ENCODE data around the gene HEG1.

Gene HEG1

GRCh38 chr3:124967964-124968363 is 87.8 kb downstream of the HEG1 start:
- Histone ChIP-seq H2AFZ (ENCODE audit: insufficient read depth, low read length, poor library complexity) (no peak overlapping the region), H3K4me1 (ENCODE audit: control insufficient read depth in 1 of 2, insufficient read depth in 2 of 2, low read length in 2 of 2) (no peaks in the 10 kb centered on the region), H3K4me2 (ENCODE audit: low read length) (no peak overlapping the region), H3K27ac (ENCODE audit: low read depth, low read length) (no peak overlapping the region), H2AK5ac (ENCODE audit: low read length) (no peak overlapping the region), H4K8ac (ENCODE audit: low read depth, low read length) (no peak overlapping the region), H4K91ac (ENCODE audit: low read depth, low read length) (no peak overlapping the region), H2BK12ac (ENCODE audit: low read length) (no peak overlapping the region), H3K27me3 (ENCODE audit: insufficient read depth, low read length) (no peaks in the 10 kb centered on the region), H3K36me3 (ENCODE audit: control insufficient read depth in 1 of 2, insufficient read depth in 2 of 2, low read length in 2 of 2) (peaks cover 26 to 37% of the 10 kb centered on the region in 2 experiments), H3K23ac (ENCODE audit: low read length) (no peak overlapping the region), H2BK120ac (ENCODE audit: insufficient read depth, low read length, poor library complexity) (no peak overlapping the region), H3K9me3 (ENCODE audit: insufficient read depth, low read depth, low read length) (peaks cover 2% of the 10 kb centered on the region), H3K9ac (ENCODE audit: low read length) (no peak overlapping the region), H3K79me1 (ENCODE audit: low read length) (no peaks in the 10 kb centered on the region), H3K79me2 (ENCODE audit: control insufficient read depth, insufficient read depth, low read length, poor library complexity) (no peaks in the 10 kb centered on the region), H3K4me3 (ENCODE audit: low read depth, low read length) (no peak overlapping the region), H3K4ac (ENCODE audit: low read depth, low read length) (no peak overlapping the region), H2BK5ac (ENCODE audit: low read depth, low read length, poor library complexity) (no peak overlapping the region), H4K12ac (ENCODE audit: low read depth, low read length) (no peak overlapping the region), H3K18ac (ENCODE audit: low read length) (no peak overlapping the region), H3K14ac (ENCODE audit: low read length) (no peak overlapping the region)
- DNase-seq = no peak
- WGBS (ENCODE audit: extremely low coverage, insufficient coverage, insufficient read length) = no CpG with 5 or more reads among the region's 10 CpGs

- H2BK12ac ChIP-seq (ENCODE audit: low read length) = no peak overlapping the region
- no peaks in the 10 kb centered on the region for H3K79me2 ChIP-seq (ENCODE audit: control insufficient read depth, insufficient read depth, low read length, poor library complexity)
- no peak overlapping the region for H3K9ac ChIP-seq (ENCODE audit: low read length)
- H3K27me3 ChIP-seq (ENCODE audit: insufficient read depth, low read length) = no peaks in the 10 kb centered on the region
- no CpG with 5 or more reads among the region's 7 CpGs for WGBS (ENCODE audit: extremely low coverage, insufficient coverage, insufficient read length)
- H3K9me3 ChIP-seq (ENCODE audit: insufficient read depth, low read depth, low read length) = peaks cover 2% of the 10 kb centered on the region
- no peak overlapping the region for H4K8ac ChIP-seq (ENCODE audit: low read depth, low read length)
- no peak for DNase-seq
- no peak overlapping the region for H2AFZ ChIP-seq (ENCODE audit: insufficient read depth, low read length, poor library complexity)
- no peak overlapping the region for H3K4me3 ChIP-seq (ENCODE audit: low read depth, low read length)
- no peak overlapping the region for H4K91ac ChIP-seq (ENCODE audit: low read depth, low read length)
- H2AK5ac ChIP-seq (ENCODE audit: low read length) = no peak overlapping the region
- H3K36me3 ChIP-seq (ENCODE audit: control insufficient read depth in 1 of 2, insufficient read depth in 2 of 2, low read length in 2 of 2) = peaks cover 24 to 30% of the 10 kb centered on the region in 2 experiments
- H3K4me1 ChIP-seq (ENCODE audit: control insufficient read depth in 1 of 2, insufficient read depth in 2 of 2, low read length in 2 of 2) = no peaks in the 10 kb centered on the region
- H3K14ac ChIP-seq (ENCODE audit: low read length) = no peak overlapping the region
- H2BK5ac ChIP-seq (ENCODE audit: low read depth, low read length, poor library complexity) = no peak overlapping the region
- no peak overlapping the region for H3K4me2 ChIP-seq (ENCODE audit: low read length)
- H3K4ac ChIP-seq (ENCODE audit: low read depth, low read length) = no peak overlapping the region
- no peak overlapping the region for H2BK120ac ChIP-seq (ENCODE audit: insufficient read depth, low read length, poor library complexity)
- H3K79me1 ChIP-seq (ENCODE audit: low read length) = no peaks in the 10 kb centered on the region
- H3K23ac ChIP-seq (ENCODE audit: low read length) = no peak overlapping the region
- H3K27ac ChIP-seq (ENCODE audit: low read depth, low read length) = no peak overlapping the region
- no peak overlapping the region for H3K18ac ChIP-seq (ENCODE audit: low read length)
- no peak overlapping the region for H4K12ac ChIP-seq (ENCODE audit: low read depth, low read length)
Measured at GRCh38 chr3:124966521-124967445, 89.0 kb downstream of the HEG1 start.

GRCh38 chr3:124965413-124965812 is 90.4 kb downstream of the HEG1 start:
- Histone ChIP-seq H3K9me3 (ENCODE audit: insufficient read depth, low read depth, low read length) (peaks cover 2% of the 10 kb centered on the region), H3K27ac (ENCODE audit: low read depth, low read length) (no peak overlapping the region), H3K14ac (ENCODE audit: low read length) (no peak overlapping the region), H3K18ac (ENCODE audit: low read length) (no peak overlapping the region), H2BK12ac (ENCODE audit: low read length) (no peak overlapping the region), H3K36me3 (ENCODE audit: control insufficient read depth in 1 of 2, insufficient read depth in 2 of 2, low read length in 2 of 2) (peaks cover 18 to 24% of the 10 kb centered on the region in 2 experiments), H3K4me2 (ENCODE audit: low read length) (no peak overlapping the region), H3K79me2 (ENCODE audit: control insufficient read depth, insufficient read depth, low read length, poor library complexity) (no peaks in the 10 kb centered on the region), H2BK5ac (ENCODE audit: low read depth, low read length, poor library complexity) (no peak overlapping the region), H2AK5ac (ENCODE audit: low read length) (no peak overlapping the region), H3K9ac (ENCODE audit: low read length) (no peak overlapping the region), H3K79me1 (ENCODE audit: low read length) (no peaks in the 10 kb centered on the region), H4K12ac (ENCODE audit: low read depth, low read length) (no peak overlapping the region), H3K4ac (ENCODE audit: low read depth, low read length) (no peak overlapping the region), H3K27me3 (ENCODE audit: insufficient read depth, low read length) (no peaks in the 10 kb centered on the region), H4K91ac (ENCODE audit: low read depth, low read length) (no peak overlapping the region), H2AFZ (ENCODE audit: insufficient read depth, low read length, poor library complexity) (no peak overlapping the region), H2BK120ac (ENCODE audit: insufficient read depth, low read length, poor library complexity) (no peak overlapping the region), H3K4me1 (ENCODE audit: control insufficient read depth in 1 of 2, insufficient read depth in 2 of 2, low read length in 2 of 2) (no peaks in the 10 kb centered on the region), H3K4me3 (ENCODE audit: low read depth, low read length) (no peak overlapping the region), H4K8ac (ENCODE audit: low read depth, low read length) (no peak overlapping the region), H3K23ac (ENCODE audit: low read length) (peak overlapping the region; percentile 37)
- no CpG with 5 or more reads among the region's 1 CpG for WGBS (ENCODE audit: extremely low coverage, insufficient coverage, insufficient read length)
- DNase-seq = no peak

GRCh38 chr3:124964387-124964786 is 91.4 kb downstream of the HEG1 start:
- H3K79me2 ChIP-seq (ENCODE audit: control insufficient read depth, insufficient read depth, low read length, poor library complexity) = no peaks in the 10 kb centered on the region
- no peak overlapping the region for H4K8ac ChIP-seq (ENCODE audit: low read depth, low read length)

More at GRCh38 chr3:124964387-124964786, 91.4 kb downstream of the HEG1 start:
- Histone ChIP-seq H3K4ac (ENCODE audit: low read depth, low read length) (no peak overlapping the region), H3K9ac (ENCODE audit: low read length) (no peak overlapping the region), H2BK5ac (ENCODE audit: low read depth, low read length, poor library complexity) (no peak overlapping the region), H3K4me2 (ENCODE audit: low read length) (no peak overlapping the region), H3K9me3 (ENCODE audit: insufficient read depth, low read depth, low read length) (peaks cover 2% of the 10 kb centered on the region), H3K4me1 (ENCODE audit: control insufficient read depth in 1 of 2, insufficient read depth in 2 of 2, low read length in 2 of 2) (no peaks in the 10 kb centered on the region), H4K91ac (ENCODE audit: low read depth, low read length) (no peak overlapping the region), H2BK120ac (ENCODE audit: insufficient read depth, low read length, poor library complexity) (no peak overlapping the region), H3K18ac (ENCODE audit: low read length) (no peak overlapping the region), H3K27me3 (ENCODE audit: insufficient read depth, low read length) (no peaks in the 10 kb centered on the region), H3K14ac (ENCODE audit: low read length) (no peak overlapping the region), H3K4me3 (ENCODE audit: low read depth, low read length) (no peak overlapping the region), H3K79me1 (ENCODE audit: low read length) (no peaks in the 10 kb centered on the region), H2BK12ac (ENCODE audit: low read length) (no peak overlapping the region), H3K36me3 (ENCODE audit: control insufficient read depth in 1 of 2, insufficient read depth in 2 of 2, low read length in 2 of 2) (peaks cover 11 to 14% of the 10 kb centered on the region in 2 experiments), H3K27ac (ENCODE audit: low read depth, low read length) (no peak overlapping the region), H2AK5ac (ENCODE audit: low read length) (no peak overlapping the region), H4K12ac (ENCODE audit: low read depth, low read length) (no peak overlapping the region), H2AFZ (ENCODE audit: insufficient read depth, low read length, poor library complexity) (no peak overlapping the region), H3K23ac (ENCODE audit: low read length) (no peak overlapping the region)
- DNase-seq = no peak
- WGBS (ENCODE audit: extremely low coverage, insufficient coverage, insufficient read length) = no CpG with 5 or more reads among the region's 4 CpGs

Measured in trophoblast cell (in vitro differentiated cells and primary cell).